Gastroesophageal sphincter (tissue), 3 donors: Measurements from ENCODE around the gene ABI1.
A peak's percentile ranks its signal among the peaks of the same experiment; 100 is the strongest.

Experiments
- CTCF ChIP-seq, 4 experiments: fragments of 200-600 bp in 2 of 4; fragments of 450-650 bp in 2 of 4; sonication (generic) in 1 of 4; IDR thresholded peaks; one replicate each; pipeline ENCODE4 v1.5.1; 2017 to 2019; ENCODE audit warnings: antibody characterized with exemption in 4 of 4, mild to moderate bottlenecking in 2 of 4, moderate library complexity in 2 of 4
- POLR2AphosphoS5 ChIP-seq: sonication (generic); formaldehyde crosslinking; IDR thresholded peaks from one replicate; pipeline ENCODE4 v1.6.1; 2017; ENCODE audit warnings: antibody characterized with exemption

- TF ChIP-seq CTCF (IDR thresholded peaks at IDR 0.05) = no peak
- peak; percentile 19 for TF ChIP-seq POLR2AphosphoS5
These were observed 686 bp downstream of the ABI1 start for GRCh38 chr10:26860102-26860442.
